Stimulated activated CD4-positive, alpha-beta T cell treated with anti-CD3 and anti-CD28 coated beads, Interleukin-4, amount 100 ng/mL, for 4 hours (primary cell): ENCODE data around the gene SH3BP1.

ENCODE experiments used
- DNase-seq, 2 experiments: peaks; one replicate each; pipeline ENCODE4 v3.0.0-alpha.2; 2020

The SH3BP1 gene

DNA sequence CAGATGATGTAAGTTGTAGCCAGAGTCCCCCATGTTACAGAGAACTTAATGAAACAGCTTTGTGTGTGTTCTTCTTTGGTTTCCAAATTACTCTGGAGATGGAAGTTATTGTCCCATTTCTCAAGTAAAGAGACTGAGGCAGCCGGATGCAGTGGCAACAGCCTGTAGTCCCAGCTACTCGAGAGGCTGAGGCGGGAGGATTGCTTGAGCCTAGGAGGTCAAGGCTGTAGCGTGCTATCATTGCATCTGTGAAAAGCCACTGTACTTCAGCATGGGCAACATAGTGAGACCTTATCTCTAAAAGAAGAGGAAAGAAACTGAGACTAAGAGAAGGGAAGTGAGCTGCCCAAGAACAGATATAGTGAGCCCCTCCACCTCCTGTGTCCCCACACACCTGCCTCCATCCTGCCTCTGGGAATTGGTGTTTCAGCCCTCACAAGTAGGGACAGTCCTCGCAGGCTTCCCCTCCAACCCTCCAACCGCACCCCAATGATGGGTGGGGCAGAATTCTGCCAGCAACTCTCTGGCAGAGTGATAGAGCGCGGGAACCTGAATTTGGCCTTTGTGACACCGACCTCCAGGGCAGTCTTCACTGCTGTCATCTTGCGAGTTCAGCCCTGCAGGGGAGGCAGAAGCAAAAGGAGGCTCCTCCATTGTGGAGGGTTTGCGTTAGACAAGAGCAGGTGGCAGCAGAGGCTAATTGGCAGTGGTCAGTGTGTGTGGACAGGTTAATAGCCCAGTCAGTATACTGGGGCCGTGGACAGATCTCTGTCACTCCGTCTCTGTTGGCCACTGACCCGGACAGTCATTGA lies 20.6 kb downstream of the SH3BP1 start:
- no peak for DNase-seq

- DNase-seq: no peak
Observed at GRCh38 chr22:37660709-37661045, 21.2 kb downstream of the SH3BP1 start.

- no peak for DNase-seq
Observed at GRCh38 chr22:37661160-37661924, 21.9 kb downstream of the SH3BP1 start.

GRCh38 chr22:37662039-37662438 lies 22.6 kb downstream of the SH3BP1 start:
- no peak for DNase-seq

- DNase-seq: no peak
Observed at GRCh38 chr22:37663521-37664140, 24.2 kb downstream of the SH3BP1 start.

- DNase-seq: no peak
Observed at GRCh38 chr22:37664249-37665101, 25.0 kb downstream of the SH3BP1 start.

- no peak for DNase-seq
Observed at GRCh38 chr22:37665487-37665886, 26.0 kb downstream of the SH3BP1 start.

- no peak for DNase-seq
Observed at GRCh38 chr22:37669586-37669985, 30.1 kb downstream of the SH3BP1 start.

DNA sequence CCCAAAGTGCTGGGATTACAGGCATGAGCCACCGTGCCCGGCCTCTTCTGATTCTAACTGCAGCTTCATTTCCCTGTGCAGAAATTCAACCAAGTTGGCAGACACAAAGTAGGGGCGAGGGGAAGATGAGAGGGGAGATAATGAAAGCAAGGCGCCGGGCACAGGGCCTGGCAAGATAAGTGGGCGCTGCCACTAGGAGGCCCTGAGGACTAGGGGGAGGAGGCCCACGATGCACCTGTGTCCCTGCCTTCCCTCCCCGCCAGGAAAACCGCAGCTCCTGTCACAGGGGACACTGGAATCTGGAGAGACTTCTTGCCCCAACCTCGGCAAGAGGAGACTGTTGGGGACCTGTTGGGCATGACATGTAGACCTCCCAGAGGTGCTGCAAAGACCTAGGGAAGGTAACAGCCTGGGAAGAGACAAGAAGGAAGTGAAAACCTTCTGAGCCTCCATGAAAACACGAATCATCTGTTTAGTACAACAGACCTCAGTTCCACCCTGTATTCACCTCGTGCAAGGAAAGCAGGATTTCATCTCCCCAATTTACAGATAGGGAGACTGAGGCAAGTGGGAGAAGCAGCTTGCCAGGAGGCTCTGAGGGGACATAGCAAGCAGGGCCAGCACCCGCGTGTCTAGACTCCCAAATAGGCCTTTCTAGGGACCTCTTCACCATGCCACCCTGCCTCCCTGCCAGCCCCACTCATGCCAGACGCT lies 32.9 kb downstream of the SH3BP1 start:
- DNase-seq: no peak

GRCh38 chr22:37672920-37673455 lies 33.5 kb downstream of the SH3BP1 start:
- DNase-seq: no peak

DNA sequence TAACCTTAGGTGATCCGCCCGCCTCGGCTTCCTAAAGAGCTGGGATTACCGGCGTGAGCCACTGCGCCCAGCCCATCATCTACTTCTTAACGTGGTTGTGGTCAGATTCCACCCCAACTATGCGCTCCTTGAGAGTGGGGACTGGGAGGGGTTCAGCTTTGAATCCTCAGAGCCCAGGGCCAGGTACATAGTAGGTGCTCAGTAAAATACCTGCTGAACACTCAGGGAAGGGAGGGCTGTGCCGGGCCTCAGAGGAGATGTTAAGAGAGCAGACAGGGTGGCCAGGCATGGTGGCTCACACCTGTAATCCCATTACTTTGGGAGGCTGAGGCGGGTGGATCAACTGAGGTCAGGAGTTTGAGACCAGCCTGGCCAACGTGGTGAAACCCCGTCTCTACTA lies 34.8 kb downstream of the SH3BP1 start:
- DNase-seq: no peak

- peak; percentile 45 to 49 for DNase-seq
Observed at GRCh38 chr22:37674951-37675929, 35.8 kb downstream of the SH3BP1 start, which contains the start of gene LGALS1. TSS of gene LGALS1 (plus strand) at chr22:37675636. CDS start at chr22:37675703, 67 bp downstream.

GRCh38 chr22:37675930-37676735 lies 36.7 kb downstream of the SH3BP1 start:
- peak in 1 of 2 experiments; percentile 21 for DNase-seq

DNA sequence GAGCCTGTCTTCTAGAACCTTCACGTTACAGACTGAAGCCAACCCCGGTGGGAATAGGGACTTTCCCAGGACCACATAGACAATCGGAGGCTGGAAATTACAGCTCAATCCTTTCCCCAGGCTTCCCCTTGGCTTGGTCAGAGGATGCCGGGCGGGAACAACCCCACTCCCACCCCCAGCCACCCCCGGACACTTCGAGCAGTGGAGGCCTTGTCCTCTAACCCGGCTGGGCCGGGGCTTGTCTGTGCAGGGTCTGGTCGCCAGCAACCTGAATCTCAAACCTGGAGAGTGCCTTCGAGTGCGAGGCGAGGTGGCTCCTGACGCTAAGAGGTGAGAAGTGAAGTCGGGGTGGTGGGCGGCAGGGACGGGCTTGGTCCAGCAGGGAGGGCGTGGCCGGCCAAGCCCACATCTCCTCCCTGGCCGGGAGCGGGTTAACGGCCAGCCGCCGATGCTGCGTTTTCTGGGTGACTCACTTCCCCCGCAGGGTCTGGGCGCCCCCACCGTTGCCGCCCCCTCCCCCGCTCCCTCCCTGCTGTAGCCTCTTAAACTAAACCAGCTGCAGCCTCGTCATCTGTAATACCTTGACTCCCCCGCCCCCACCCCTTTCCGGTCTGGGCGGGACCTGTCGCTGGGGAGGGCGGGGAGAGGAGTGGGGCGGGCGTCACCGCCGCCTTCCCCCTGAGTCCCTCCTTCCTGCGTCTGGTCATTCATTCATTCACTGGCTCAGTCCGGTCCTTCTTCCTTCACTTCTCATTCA lies 37.4 kb downstream of the SH3BP1 start:
- peak; percentile 91 to 94 for DNase-seq

DNA sequence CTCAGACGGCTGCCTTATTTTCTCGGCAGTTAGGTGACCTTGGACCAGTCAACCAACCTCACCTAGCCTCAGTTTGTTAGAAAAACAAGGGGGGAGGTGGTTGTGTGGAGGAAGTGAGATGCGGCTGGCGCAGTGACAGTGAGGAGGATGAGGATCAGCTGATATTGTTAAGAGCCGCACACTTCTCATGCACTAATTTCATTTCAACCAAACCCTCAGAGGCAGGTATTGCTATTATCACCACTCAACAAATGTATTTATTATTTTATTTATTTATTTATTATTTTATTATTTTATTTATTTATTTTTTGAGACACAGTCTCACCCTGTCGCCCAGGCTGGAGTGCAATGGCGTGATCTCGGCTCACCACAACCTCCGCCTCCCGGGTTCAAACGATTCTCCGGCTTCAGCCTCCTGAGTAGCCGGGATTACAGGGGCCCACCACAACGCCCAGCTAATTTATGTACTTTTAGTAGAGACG lies 38.1 kb downstream of the SH3BP1 start:
- DNase-seq: no peak

DNA sequence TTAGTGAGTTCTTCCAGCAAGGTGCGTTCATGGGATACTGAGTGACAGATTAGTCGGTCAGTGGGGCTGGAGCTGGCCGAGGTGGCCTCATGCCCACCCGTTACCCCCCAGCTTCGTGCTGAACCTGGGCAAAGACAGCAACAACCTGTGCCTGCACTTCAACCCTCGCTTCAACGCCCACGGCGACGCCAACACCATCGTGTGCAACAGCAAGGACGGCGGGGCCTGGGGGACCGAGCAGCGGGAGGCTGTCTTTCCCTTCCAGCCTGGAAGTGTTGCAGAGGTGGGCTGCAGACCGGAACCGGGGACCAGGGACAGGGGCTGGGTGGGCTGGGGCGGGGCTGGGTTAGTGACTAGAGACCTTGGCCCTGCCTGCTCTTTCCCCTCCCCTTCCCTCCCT lies 38.9 kb downstream of the SH3BP1 start:
- DNase-seq: no peak

DNA sequence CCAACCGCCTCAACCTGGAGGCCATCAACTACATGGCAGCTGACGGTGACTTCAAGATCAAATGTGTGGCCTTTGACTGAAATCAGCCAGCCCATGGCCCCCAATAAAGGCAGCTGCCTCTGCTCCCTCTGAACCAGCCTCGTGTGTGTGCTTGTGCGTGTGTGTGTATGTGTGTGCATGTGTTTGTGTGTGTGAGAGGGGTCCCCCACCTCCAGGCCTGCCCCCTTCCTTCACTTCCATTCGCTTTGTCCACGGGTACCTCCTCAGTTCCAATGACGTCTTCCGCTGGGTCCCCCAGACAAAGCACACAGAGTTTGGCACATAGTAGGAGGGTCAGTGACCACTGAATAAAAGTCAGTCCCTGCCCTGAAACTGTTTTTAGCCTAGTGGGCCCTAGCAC lies 40.2 kb downstream of the SH3BP1 start:
- DNase-seq: no peak

- no peak for DNase-seq
Observed at GRCh38 chr22:37680191-37680851, 40.9 kb downstream of the SH3BP1 start.
